Stimulated activated CD4-positive, alpha-beta T cell treated with anti-CD3 and anti-CD28 coated beads, Interleukin-4, amount 100 ng/mL, for 1 hour (primary cell): Measurements from ENCODE around the gene CRISP2.

ENCODE experiments used
- DNase-seq: peaks from one replicate; pipeline ENCODE4 v3.0.0-alpha.2; 2020

Gene CRISP2

DNA sequence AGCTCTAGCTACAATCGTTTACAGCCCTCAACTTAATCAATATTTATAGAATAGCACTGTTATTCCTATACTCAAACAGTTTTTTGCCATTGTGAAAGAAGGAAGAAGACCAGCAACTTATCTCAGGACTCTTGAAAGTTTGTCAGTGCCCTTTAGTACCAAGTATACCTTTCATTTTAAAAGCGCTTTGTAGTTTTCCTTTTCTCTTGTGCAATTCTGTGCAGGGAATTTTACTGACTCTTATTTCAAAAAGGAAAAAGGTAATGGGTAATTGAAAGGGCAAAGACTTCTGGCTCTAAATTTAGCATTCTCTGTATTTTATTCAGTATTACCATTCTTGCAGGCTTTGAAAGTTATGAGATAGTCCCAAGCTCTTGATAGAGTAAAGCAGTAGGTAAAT lies 59.9 kb downstream of the CRISP2 start:
- no peak for DNase-seq

DNA sequence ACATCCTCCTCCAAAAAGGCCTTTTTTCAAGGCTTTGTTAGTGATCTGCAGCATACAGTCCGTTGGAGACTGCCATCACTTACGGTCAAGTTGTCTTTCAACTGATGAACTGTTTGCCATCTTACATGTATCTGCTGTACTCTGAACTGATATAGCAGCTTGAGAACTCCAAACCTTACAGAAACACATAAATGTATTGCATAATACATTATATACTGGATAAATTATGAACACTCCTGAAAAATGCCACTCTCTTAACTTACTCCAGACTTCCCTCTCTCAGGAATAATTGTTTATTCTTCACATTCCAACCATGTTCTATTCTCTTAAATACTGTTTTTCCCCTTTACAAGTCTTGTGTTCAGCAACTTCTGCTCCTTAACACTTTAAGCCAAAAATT lies 62.1 kb downstream of the CRISP2 start:
- no peak for DNase-seq

DNA sequence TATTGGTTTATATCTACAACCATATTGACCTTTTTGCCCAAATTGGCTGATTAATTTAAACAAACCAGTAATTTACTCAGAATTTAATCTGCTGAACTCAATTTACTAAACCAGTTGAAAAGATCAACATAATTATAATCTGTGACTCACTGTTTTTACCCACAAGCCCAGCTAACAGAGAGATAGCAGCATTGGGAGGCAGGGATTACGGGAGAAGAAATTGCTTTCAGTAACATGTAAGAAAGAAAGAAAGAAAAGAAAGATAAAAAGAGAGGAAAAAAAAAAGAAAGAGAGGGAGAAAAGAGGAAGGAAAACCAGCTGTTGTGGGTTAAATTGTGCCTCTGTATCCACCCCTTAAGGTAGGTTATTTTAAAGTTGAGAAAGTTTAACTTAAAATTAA lies 63.4 kb downstream of the CRISP2 start:
- no peak for DNase-seq

DNA sequence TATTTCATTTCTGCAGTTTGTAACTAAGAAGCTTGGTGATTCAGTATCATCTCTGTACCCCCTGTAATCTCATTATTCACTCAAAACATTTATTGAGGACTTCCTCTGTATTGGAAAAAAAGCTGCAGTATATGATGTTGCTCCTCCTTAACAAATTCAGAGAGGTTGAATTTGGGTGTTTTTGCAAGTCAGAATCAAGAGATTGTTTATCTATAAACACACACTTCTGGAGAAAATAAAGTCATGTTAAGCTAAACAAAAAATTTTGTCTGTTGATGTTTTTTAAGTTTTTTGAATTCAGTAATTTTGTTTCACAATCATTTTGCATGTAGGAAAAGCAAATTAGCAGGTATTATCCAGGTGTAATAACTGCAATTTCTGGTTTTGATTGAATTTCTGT lies 65.3 kb downstream of the CRISP2 start:
- no peak for DNase-seq

DNA sequence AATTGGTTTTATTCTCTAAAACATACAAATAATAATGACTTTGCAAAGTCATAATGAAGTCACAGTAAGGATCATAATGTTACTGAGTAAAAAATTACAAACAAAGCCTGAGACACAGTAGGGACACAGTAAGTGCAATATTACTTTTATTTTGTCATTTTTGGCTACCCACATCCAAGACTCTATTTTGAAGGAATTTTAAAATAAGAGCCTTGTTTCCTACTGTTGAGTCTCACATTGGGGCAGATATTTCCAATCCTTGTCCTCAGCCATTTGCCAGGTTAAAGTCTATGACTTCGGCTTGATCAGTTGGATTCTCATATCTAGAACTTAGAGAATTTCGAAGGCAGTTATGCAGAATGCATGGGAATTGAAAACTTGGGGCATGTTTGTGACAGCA lies 65.9 kb downstream of the CRISP2 start:
- DNase-seq = no peak

DNA sequence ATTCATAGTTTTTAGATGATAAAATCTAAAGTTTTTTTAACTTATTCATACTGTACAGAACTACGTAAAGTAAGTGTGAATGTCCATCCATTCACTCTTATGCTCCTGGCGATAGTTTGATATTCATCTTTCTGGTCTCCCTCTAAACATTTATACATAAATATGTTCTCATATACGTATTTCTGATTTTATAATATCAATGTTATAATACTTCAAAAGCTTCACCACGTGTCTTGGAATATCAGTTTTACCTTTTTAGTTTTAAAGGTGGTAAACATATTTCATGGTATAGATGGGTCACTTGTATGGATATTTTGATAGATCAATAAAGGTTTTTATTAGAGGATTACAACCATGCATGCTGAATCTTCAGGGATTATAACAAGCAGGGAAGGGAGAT lies 66.4 kb downstream of the CRISP2 start:
- DNase-seq = no peak

DNA sequence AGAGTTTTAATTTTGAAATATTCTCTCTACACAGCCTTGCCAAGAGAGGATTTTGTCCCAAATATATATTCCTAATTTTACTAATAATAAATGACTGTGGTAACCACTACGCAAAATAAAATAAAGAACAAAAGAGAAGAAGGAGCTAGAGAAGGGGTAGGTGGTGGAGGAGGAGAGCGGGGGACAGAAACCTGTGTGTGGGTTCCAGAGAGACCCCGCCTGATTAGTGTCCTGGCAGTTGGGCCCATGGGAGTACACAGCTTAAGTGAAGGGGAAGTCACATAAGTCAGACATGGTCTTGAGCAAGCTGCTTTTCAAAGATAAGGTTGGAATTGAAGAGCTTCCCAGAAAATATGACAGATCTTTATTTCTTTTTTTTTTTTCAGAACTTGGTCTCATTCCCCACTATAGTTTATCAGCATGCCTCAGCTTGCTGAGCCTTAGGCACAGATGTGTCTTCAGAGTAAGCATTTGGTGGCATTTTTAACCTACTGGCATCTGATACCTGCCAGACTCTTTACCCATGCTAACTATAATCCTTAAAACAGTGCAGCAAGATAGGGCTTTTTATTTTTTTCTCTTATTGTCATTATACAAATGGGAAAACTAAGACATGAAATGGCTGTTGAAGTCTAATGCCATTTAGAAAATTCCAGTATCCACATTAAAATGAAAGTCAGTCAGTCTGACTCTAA lies 67.1 kb downstream of the CRISP2 start:
- no peak for DNase-seq

DNA sequence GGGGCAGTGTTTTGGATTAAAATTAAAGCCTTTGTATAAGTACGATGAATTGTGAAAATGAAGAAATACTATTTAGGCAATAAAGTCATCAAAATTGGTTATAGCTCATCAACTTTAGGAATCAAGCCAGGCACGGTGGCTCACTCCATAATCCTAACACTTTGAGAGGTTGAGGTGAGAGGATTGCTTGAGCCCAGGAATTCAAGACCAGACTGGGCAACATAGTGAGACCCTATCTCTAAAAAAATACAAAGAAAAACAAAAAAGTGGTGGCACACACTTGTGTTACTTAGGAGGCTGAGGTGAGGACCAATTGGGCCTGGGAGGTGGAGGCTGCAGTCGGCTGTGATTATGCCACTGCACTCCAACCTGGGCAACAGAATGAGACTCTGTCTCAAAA lies 68.2 kb downstream of the CRISP2 start:
- DNase-seq = no peak
